Erythroblast (primary cell): ENCODE measurements around the gene CAMK1D.

ENCODE experiments used
- GATA1 ChIP-seq: IDR thresholded peaks from 2 replicates; pipeline ENCODE4 v1.6.1; 2011; ENCODE audit warnings: low read depth, mild to moderate bottlenecking, control low read depth, low read length, moderate library complexity
- POLR2A ChIP-seq: IDR thresholded peaks from 2 replicates; pipeline ENCODE4 v1.6.1; 2011; ENCODE audit warnings: mild to moderate bottlenecking, low read length

- no peak for TF ChIP-seq POLR2A
- no peak for TF ChIP-seq GATA1
Measured at GRCh38 chr10:12663863-12664262, 314.5 kb downstream of the CAMK1D start.
